Endodermal cell (in vitro differentiated cells): ENCODE results near the gene NAA38. TPM values are rescaled to one million over a fixed set of nuclear protein-coding genes. Genes with fewer than 3 reads are reported as not detected.
A peak's percentile ranks its signal among the peaks of the same experiment; 100 is the strongest.

ENCODE experiments used
- DNase-seq: peaks from one replicate; pipeline ENCODE4 v3.0.0-alpha.2; 2017
- H3K27ac ChIP-seq: 2 replicates; pipeline ENCODE4 v1.5.1; 2013; ENCODE audit warnings: mild to moderate bottlenecking, low read depth, low read length, moderate library complexity
- H3K27me3 ChIP-seq: 2 replicates; pipeline ENCODE4 v1.6.1; 2013; ENCODE audit warnings: mild to moderate bottlenecking, low read length, moderate library complexity; ENCODE audit not compliant: insufficient read depth, control insufficient read depth, poor library complexity, severe bottlenecking
- H3K36me3 ChIP-seq: 2 replicates; pipeline ENCODE4 v1.7.0; 2013; ENCODE audit warnings: mild to moderate bottlenecking, low read length, moderate library complexity; ENCODE audit not compliant: control insufficient read depth, insufficient read depth
- H3K4me1 ChIP-seq: one replicate; pipeline ENCODE4 v1.7.0; 2013; ENCODE audit warnings: low read length; ENCODE audit not compliant: control insufficient read depth, insufficient read depth
- H3K4me3 ChIP-seq: 2 replicates; pipeline ENCODE4 v1.5.1; 2013; ENCODE audit warnings: mild to moderate bottlenecking, low read length, moderate library complexity
- H3K9ac ChIP-seq: 2 replicates; pipeline ENCODE4 v1.6.1; 2013; ENCODE audit warnings: mild to moderate bottlenecking, low read length, moderate library complexity; ENCODE audit not compliant: poor library complexity, severe bottlenecking; ENCODE audit errors: extremely low read depth
- H3K9me3 ChIP-seq: 2 replicates; pipeline ENCODE4 v1.6.1; 2013; ENCODE audit warnings: mild to moderate bottlenecking, low read length, moderate library complexity; ENCODE audit not compliant: control insufficient read depth
- H3K27ac Mint-ChIP-seq: 2 replicates; pipeline ENCODE4 v1.8.0; 2020; ENCODE audit warnings: mixed read lengths
- H3K27me3 Mint-ChIP-seq: 2 replicates; pipeline ENCODE4 v1.8.0; 2021; ENCODE audit warnings: mild to moderate bottlenecking, mixed read lengths; ENCODE audit not compliant: insufficient read depth
- H3K36me3 Mint-ChIP-seq: 2 replicates; pipeline ENCODE4 v1.8.0; 2020; ENCODE audit warnings: low read depth, mixed read lengths
- H3K4me1 Mint-ChIP-seq: 2 replicates; pipeline ENCODE4 v1.8.0; 2020; ENCODE audit warnings: mixed read lengths
- H3K4me3 Mint-ChIP-seq: 2 replicates; pipeline ENCODE4 v1.8.0; 2020; ENCODE audit warnings: mild to moderate bottlenecking, moderate library complexity, mixed read lengths
- H3K9me3 Mint-ChIP-seq: 2 replicates; pipeline ENCODE4 v1.8.0; 2020; ENCODE audit warnings: mild to moderate bottlenecking, mixed read lengths
- CTCF ChIP-seq: fragments of 200-600 bp; sonication (generic); conservative IDR thresholded peaks from 2 replicates; pipeline ENCODE4 v1.5.0; 2021; ENCODE audit warnings: antibody characterized with exemption, mild to moderate bottlenecking
- WGBS, 2 experiments: methylation state at CpG; one replicate each; pipeline versions ENCODE4 v1.1.5 to v1.1.7; 2013; ENCODE audit warnings: missing lambda C conversion rate in 2 of 2, mixed read lengths in 1 of 2; ENCODE audit not compliant: insufficient coverage in 1 of 2, insufficient read length in 1 of 2; 5-methylcytosine and 5-hydroxymethylcytosine counted together
- total RNA-seq, 2 donors: library from RNA; stranded (reverse); fragmentation: NEBNext Ultra II Directional in 1 of 2; extraction: Animal tissue kit (Norgen Biotek cat#: 25700) in 1 of 2; gene quantifications; 2 replicates in 1 of 2; 3 replicates in 1 of 2; pipeline ENCODE4 v1.2.1, GENCODE V29; 2021

NAA38 gene
- total RNA-seq, 2 donors from 2014 or later = 38.9 to 44.8 TPM

GRCh38 chr17:7833011-7833794, 24.2 kb downstream of the NAA38 start:
- WGBS, 2 experiments = 65 to 69% methylated on average over 12 to 19 of the region's 19 CpGs
- Mint-ChIP-seq H3K4me3 (peak overlapping the region; percentile 93), H3K36me3 (no peaks in the 10 kb centered on the region), H3K27me3 (peaks cover 51% of the 10 kb centered on the region), H3K27ac (peak overlapping the region; percentile 75), H3K4me1 (peaks cover 18% of the 10 kb centered on the region), H3K9me3 (no peaks in the 10 kb centered on the region)
- H3K4me1 ChIP-seq = no peaks in the 10 kb centered on the region
- H3K9ac ChIP-seq = no peak overlapping the region
- H3K27ac ChIP-seq = no peak overlapping the region
- peak overlapping the region; percentile 85 for H3K4me3 ChIP-seq
- peaks cover 31% of the 10 kb centered on the region for H3K27me3 ChIP-seq
- no peak for TF ChIP-seq CTCF
- DNase-seq = no peak
- H3K9me3 ChIP-seq = no peaks in the 10 kb centered on the region
- no peaks in the 10 kb centered on the region for H3K36me3 ChIP-seq

- peak; percentile 43 for DNase-seq
- H3K4me3 Mint-ChIP-seq = no peak overlapping the region
- no peak overlapping the region for H3K27ac ChIP-seq
- H3K27ac Mint-ChIP-seq = no peak overlapping the region
- H3K27me3 Mint-ChIP-seq = peaks cover 55% of the 10 kb centered on the region
- H3K4me3 ChIP-seq = no peak overlapping the region
- no peaks in the 10 kb centered on the region for H3K9me3 Mint-ChIP-seq
- no peaks in the 10 kb centered on the region for H3K36me3 Mint-ChIP-seq
- peaks cover 14% of the 10 kb centered on the region for H3K4me1 Mint-ChIP-seq
- H3K4me1 ChIP-seq = no peaks in the 10 kb centered on the region
- no peaks in the 10 kb centered on the region for H3K9me3 ChIP-seq
- no peak for TF ChIP-seq CTCF
- H3K27me3 ChIP-seq = peaks cover 37% of the 10 kb centered on the region
- no peak overlapping the region for H3K9ac ChIP-seq
- H3K36me3 ChIP-seq = no peaks in the 10 kb centered on the region
- WGBS, 2 experiments = 90 to 96% methylated on average over 6 to 10 of the region's 10 CpGs
Observed at GRCh38 chr17:7832431-7832830, 24.9 kb downstream of the NAA38 start.

GRCh38 chr17:7831233-7831632, 26.1 kb downstream of the NAA38 start:
- no peak overlapping the region for H3K4me3 ChIP-seq
- WGBS, 2 experiments = 81 to 96% methylated on average over 4 to 7 of the region's 7 CpGs
- no peak overlapping the region for H3K9ac ChIP-seq
- Mint-ChIP-seq H3K36me3 (no peaks in the 10 kb centered on the region), H3K9me3 (no peaks in the 10 kb centered on the region), H3K27ac (no peak overlapping the region), H3K4me1 (peaks cover 8% of the 10 kb centered on the region), H3K4me3 (no peak overlapping the region), H3K27me3 (peaks cover 65% of the 10 kb centered on the region)
- no peaks in the 10 kb centered on the region for H3K9me3 ChIP-seq
- H3K27me3 ChIP-seq = peaks cover 46% of the 10 kb centered on the region
- no peaks in the 10 kb centered on the region for H3K4me1 ChIP-seq
- H3K36me3 ChIP-seq = no peaks in the 10 kb centered on the region
- no peak overlapping the region for H3K27ac ChIP-seq
- DNase-seq = no peak
- TF ChIP-seq CTCF = no peak
